Fibroblast of lung (primary cell): ENCODE results near the gene PRAMEF10.
"Not testable (repeated sequence)": the region's sequence is repeated elsewhere in the genome, so short reads cannot be mapped to it uniquely, and the experiment has no call there.

Experiments
- CTCF ChIP-seq, 2 donors: IDR thresholded peaks in 1 of 2; conservative IDR thresholded peaks in 1 of 2; 1 replicate in 1 of 2; 2 replicates in 1 of 2; pipeline ENCODE4 v1.5.1; 2011 to 2012; ENCODE audit warnings: low read length in 2 of 2, control low read depth in 1 of 2, inconsistent platforms in 1 of 2, low read depth in 1 of 2, mild to moderate bottlenecking in 1 of 2
- EZH2 ChIP-seq: IDR thresholded peaks from 2 replicates; pipeline ENCODE4 v1.5.1; 2012; ENCODE audit warnings: low read length, control low read depth, mild to moderate bottlenecking; ENCODE audit errors: missing control alignments

GRCh38 chr1:12878453-12878852 is 19.6 kb downstream of the PRAMEF10 start:
- not testable (repeated sequence) for TF ChIP-seq CTCF (conservative IDR thresholded peaks at IDR 0.05 in 1 of 2, IDR thresholded peaks at IDR 0.05 in 1 of 2; ENCODE audit: low read depth in 1 of 2, low read length in 2 of 2); EZH2
